ENCODE results near the gene INPP1. TPM values are rescaled to one million over a fixed set of nuclear protein-coding genes. Genes with fewer than 3 reads are reported as not detected.
A peak's percentile ranks its signal among the peaks of the same experiment; 100 is the strongest.

Gene INPP1
- total RNA-seq, 1 donor from 2014 or later, result 14.2 TPM

GRCh38 chr2:190325588-190325987, 17.8 kb upstream of the INPP1 start:
- no peak for DNase-seq (ENCODE audit: low spot score)
- Mint-ChIP-seq H3K9me3 (ENCODE audit: low read depth) (no peaks in the 10 kb centered on the region), H3K4me1 (ENCODE audit: low read depth) (peaks cover under 1% of the 10 kb centered on the region), H3K4me3 (ENCODE audit: unreplicated experiment) (no peak overlapping the region), H3K27ac (ENCODE audit: unreplicated experiment) (no peak overlapping the region), H3K27me3 (ENCODE audit: low read depth) (no peaks in the 10 kb centered on the region), H3K36me3 (ENCODE audit: low read depth) (no peaks in the 10 kb centered on the region)
- TF ChIP-seq CTCF (IDR thresholded peaks at IDR 0.05), result no peak

DNA sequence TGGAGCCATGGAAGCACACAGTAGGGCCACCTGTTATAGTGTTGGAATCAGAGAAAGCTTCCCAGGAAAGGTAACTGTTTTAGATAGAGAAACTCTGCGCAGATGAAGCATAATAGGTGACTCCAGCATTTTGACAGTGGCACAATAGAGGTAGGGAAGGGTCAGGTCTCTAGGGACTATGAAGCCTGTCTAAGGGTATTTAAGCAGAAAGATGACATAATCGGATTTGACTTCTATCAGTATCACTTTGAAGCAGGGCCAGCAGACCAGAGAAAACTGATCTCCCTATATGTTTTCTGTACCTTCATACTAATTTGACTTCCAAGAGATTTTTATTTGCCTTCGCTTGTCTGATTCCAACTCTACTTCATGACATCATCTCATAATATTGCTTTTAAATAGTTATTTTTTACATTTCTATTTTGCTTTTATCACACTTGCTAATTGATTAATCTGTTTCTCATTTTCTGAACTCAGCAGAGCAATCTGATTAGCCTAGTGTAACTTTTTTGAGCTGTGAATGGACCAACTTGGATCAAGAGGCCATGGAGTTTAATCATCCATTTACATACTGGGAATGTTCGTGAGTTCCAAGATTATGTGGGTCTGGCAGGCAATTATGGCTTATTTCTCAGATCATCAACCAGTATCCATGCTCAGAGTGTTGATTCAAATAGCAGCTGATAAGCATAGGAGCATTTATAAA, 15.4 kb upstream of the INPP1 start:
- H3K27me3 Mint-ChIP-seq (ENCODE audit: low read depth), result no peaks in the 10 kb centered on the region
- TF ChIP-seq CTCF (IDR thresholded peaks at IDR 0.05), result no peak
- no peaks in the 10 kb centered on the region for H3K9me3 Mint-ChIP-seq (ENCODE audit: low read depth)
- no peaks in the 10 kb centered on the region for H3K36me3 Mint-ChIP-seq (ENCODE audit: low read depth)
- no peak overlapping the region for H3K27ac Mint-ChIP-seq (ENCODE audit: unreplicated experiment)
- H3K4me1 Mint-ChIP-seq (ENCODE audit: low read depth), result no peaks in the 10 kb centered on the region
- H3K4me3 Mint-ChIP-seq (ENCODE audit: unreplicated experiment), result no peak overlapping the region
- DNase-seq (ENCODE audit: low spot score), result no peak

DNA sequence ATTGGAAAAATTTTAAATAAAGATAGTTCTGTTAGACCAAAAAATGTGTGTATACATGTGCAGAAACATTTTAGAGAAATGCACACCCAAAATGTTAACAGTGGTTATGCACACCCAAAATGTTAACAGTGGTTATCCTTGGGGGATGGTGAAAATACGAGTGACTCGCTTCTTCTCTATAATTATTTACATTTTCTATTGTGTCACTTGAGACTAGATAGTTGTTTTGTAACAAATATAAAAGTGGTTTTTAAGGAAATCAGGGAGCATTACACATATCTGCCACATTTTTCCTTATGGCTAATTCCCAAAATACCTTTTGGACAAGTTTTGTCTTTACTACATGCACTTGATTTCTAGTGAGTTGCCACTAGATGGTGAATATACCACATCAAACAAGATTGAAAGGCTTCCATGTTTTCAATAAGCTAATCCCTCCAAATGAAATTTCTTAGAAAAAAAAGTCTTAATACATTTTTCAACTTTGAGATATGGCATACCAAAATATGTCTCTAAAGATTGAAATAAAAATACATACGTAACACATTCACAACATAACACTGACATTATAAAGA, 14.7 kb upstream of the INPP1 start:
- Mint-ChIP-seq H3K4me3 (ENCODE audit: unreplicated experiment) (no peak overlapping the region), H3K27me3 (ENCODE audit: low read depth) (no peaks in the 10 kb centered on the region), H3K9me3 (ENCODE audit: low read depth) (no peaks in the 10 kb centered on the region), H3K27ac (ENCODE audit: unreplicated experiment) (no peak overlapping the region), H3K4me1 (ENCODE audit: low read depth) (peaks cover 5% of the 10 kb centered on the region), H3K36me3 (ENCODE audit: low read depth) (no peaks in the 10 kb centered on the region)
- peak; percentile 70 for TF ChIP-seq CTCF (IDR thresholded peaks at IDR 0.05)
- no peak for DNase-seq (ENCODE audit: low spot score)

DNA sequence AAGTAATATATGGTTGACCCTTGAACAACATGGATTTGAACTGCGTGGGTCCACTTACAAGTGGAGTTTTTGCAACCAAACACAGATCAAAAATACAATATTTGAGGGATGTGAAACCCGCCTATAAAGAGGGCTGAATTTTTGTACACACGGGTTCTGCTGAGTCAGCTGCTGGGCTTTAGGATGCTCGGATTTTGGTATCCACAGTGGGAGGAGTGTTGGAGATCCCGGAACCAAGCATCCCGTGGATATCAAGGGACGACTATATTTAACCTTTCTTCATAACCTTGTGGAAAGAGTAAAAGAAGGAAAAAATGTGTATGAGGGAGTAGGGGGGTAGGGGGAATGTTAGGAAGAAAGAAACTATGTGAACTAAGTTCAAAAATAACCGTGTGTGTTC, 10.0 kb upstream of the INPP1 start:
- no peaks in the 10 kb centered on the region for H3K36me3 Mint-ChIP-seq (ENCODE audit: low read depth)
- no peak overlapping the region for H3K4me3 Mint-ChIP-seq (ENCODE audit: unreplicated experiment)

DNA sequence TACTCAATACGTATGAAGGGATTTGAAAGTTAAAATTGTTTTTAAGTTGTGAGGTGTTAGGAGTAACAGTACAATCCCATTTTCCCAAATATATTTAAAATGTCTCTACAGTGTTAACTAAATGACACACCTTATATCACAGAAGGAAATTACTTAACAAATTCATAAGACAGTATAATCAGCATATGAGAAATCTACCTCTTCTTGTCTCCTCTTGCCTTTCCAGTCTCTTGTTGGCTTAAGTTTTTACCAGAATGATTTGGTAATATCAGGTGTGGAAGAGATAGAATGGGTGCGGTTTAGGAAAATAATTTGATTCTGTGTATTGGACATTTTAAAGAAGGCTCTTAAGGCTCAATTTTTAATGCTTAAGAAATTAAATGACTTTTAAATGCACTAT, 9.5 kb upstream of the INPP1 start:
- TF ChIP-seq CTCF (IDR thresholded peaks at IDR 0.05), result no peak
- Mint-ChIP-seq H3K36me3 (ENCODE audit: low read depth) (no peaks in the 10 kb centered on the region), H3K4me1 (ENCODE audit: low read depth) (peaks cover 10% of the 10 kb centered on the region), H3K27me3 (ENCODE audit: low read depth) (no peaks in the 10 kb centered on the region), H3K27ac (ENCODE audit: unreplicated experiment) (no peak overlapping the region), H3K4me3 (ENCODE audit: unreplicated experiment) (no peak overlapping the region), H3K9me3 (ENCODE audit: low read depth) (peaks cover 3% of the 10 kb centered on the region)
- no peak for DNase-seq (ENCODE audit: low spot score)

More for the DNA sequence above, 10.0 kb upstream of the INPP1 start:
- Mint-ChIP-seq H3K27me3 (ENCODE audit: low read depth) (no peaks in the 10 kb centered on the region), H3K9me3 (ENCODE audit: low read depth) (peaks cover 3% of the 10 kb centered on the region), H3K4me1 (ENCODE audit: low read depth) (peaks cover 10% of the 10 kb centered on the region), H3K27ac (ENCODE audit: unreplicated experiment) (no peak overlapping the region)
- DNase-seq (ENCODE audit: low spot score), result no peak
- no peak for TF ChIP-seq CTCF (IDR thresholded peaks at IDR 0.05)

All from chondrocyte (in vitro differentiated cells).